ENCODE data around the gene POLQ. TPM values are rescaled to one million over a fixed set of nuclear protein-coding genes. Genes with fewer than 3 reads are reported as not detected.
"Not testable (repeated sequence)": the region's sequence is repeated elsewhere in the genome, so short reads cannot be mapped to it uniquely, and the experiment has no call there.

The POLQ gene
- total RNA-seq, 3 donors from 2014 or later (not counting 1 experiment from before 2014, with no cell fraction given): 0.66 to 1.2 (median 0.70) TPM

DNA sequence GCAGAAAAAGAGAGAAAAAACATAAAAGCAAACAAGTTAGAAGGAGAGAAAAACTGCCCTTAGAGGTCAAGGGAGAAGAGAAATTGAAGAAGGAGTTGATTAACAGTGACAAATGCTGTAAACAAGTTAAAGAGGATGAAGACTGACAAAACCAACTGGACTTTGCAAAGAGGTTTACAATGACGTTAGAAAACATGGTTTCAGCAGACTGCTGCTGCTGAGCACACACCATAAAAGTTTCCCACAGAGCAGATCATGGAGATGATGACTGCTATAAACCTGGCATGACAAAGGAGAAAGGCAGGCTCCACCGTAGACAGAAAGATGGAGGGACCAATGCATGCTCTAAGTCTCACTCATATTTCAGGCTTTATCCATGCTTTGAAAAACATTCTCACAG, 78.7 kb downstream of the POLQ start:
- H3K4me1 ChIP-seq (ENCODE audit: control insufficient read depth, insufficient read depth, low read length): no peaks in the 10 kb centered on the region
- no peaks in the 10 kb centered on the region for H3K36me3 Mint-ChIP-seq
- ATAC-seq: no peak
- no peaks in the 10 kb centered on the region for H3K27me3 ChIP-seq (ENCODE audit: control insufficient read depth, insufficient read depth, low read length)
- TF ChIP-seq, protein P1, sequence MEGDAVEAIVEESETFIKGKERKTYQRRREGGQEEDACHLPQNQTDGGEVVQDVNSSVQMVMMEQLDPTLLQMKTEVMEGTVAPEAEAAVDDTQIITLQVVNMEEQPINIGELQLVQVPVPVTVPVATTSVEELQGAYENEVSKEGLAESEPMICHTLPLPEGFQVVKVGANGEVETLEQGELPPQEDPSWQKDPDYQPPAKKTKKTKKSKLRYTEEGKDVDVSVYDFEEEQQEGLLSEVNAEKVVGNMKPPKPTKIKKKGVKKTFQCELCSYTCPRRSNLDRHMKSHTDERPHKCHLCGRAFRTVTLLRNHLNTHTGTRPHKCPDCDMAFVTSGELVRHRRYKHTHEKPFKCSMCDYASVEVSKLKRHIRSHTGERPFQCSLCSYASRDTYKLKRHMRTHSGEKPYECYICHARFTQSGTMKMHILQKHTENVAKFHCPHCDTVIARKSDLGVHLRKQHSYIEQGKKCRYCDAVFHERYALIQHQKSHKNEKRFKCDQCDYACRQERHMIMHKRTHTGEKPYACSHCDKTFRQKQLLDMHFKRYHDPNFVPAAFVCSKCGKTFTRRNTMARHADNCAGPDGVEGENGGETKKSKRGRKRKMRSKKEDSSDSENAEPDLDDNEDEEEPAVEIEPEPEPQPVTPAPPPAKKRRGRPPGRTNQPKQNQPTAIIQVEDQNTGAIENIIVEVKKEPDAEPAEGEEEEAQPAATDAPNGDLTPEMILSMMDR (IDR thresholded peaks at IDR 0.05): no peak
- H3K27ac Mint-ChIP-seq: no peak overlapping the region
- no peak overlapping the region for H3K4me3 Mint-ChIP-seq
- H3K27ac ChIP-seq (ENCODE audit: low read length): no peak overlapping the region
- no peak for DNase-seq
- H3K4me3 ChIP-seq (ENCODE audit: low read length): no peak overlapping the region
- no peaks in the 10 kb centered on the region for H3K9me3 ChIP-seq (ENCODE audit: control insufficient read depth, insufficient read depth, low read length)
- H3K9me3 Mint-ChIP-seq: no peaks in the 10 kb centered on the region
- no peaks in the 10 kb centered on the region for H3K27me3 Mint-ChIP-seq (ENCODE audit: low read depth in 2 of 2)
- H3K36me3 ChIP-seq (ENCODE audit: control insufficient read depth, insufficient read depth, low read length): no peaks in the 10 kb centered on the region
- no peaks in the 10 kb centered on the region for H3K4me1 Mint-ChIP-seq
- intact Hi-C loops (cut with micrococcal nuclease): no loop called here
- WGBS (ENCODE audit: insufficient coverage): 94% methylated on average over 2 of the region's 2 CpGs

DNA sequence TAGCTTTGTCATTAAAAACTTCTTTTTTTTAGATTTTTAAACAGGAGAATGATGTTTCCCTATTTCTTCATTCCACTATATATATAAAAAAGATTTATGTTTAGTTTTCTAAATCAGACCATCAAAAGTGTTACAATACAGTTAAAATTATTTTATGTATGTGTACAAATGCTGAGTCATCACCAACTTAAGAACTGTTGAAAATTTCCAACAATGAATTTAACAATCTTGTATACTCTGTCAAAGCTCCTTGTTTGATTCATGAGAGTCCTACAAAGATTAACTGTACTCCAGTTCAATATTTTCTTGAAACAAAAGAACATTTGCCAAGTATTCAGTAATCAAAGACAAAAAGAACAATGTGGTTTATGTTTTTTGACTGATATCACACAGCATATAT, 82.0 kb downstream of the POLQ start:
- Histone ChIP-seq H3K4me3 (ENCODE audit: low read length) (no peak overlapping the region), H3K27me3 (ENCODE audit: control insufficient read depth, insufficient read depth, low read length) (no peaks in the 10 kb centered on the region), H3K4me1 (ENCODE audit: control insufficient read depth, insufficient read depth, low read length) (no peaks in the 10 kb centered on the region), H3K27ac (ENCODE audit: low read length) (no peak overlapping the region), H3K36me3 (ENCODE audit: control insufficient read depth, insufficient read depth, low read length) (no peaks in the 10 kb centered on the region), H3K9me3 (ENCODE audit: control insufficient read depth, insufficient read depth, low read length) (no peaks in the 10 kb centered on the region)
- TF ChIP-seq, protein P1 (IDR thresholded peaks at IDR 0.05): no peak
- Mint-ChIP-seq H3K27me3 (ENCODE audit: low read depth in 2 of 2) (no peaks in the 10 kb centered on the region), H3K27ac (no peak overlapping the region), H3K4me3 (no peak overlapping the region), H3K4me1 (no peaks in the 10 kb centered on the region), H3K36me3 (no peaks in the 10 kb centered on the region), H3K9me3 (no peaks in the 10 kb centered on the region)
- DNase-seq (no peak), ATAC-seq (no peak)
- intact Hi-C loops (cut with micrococcal nuclease): no loop called here

DNA sequence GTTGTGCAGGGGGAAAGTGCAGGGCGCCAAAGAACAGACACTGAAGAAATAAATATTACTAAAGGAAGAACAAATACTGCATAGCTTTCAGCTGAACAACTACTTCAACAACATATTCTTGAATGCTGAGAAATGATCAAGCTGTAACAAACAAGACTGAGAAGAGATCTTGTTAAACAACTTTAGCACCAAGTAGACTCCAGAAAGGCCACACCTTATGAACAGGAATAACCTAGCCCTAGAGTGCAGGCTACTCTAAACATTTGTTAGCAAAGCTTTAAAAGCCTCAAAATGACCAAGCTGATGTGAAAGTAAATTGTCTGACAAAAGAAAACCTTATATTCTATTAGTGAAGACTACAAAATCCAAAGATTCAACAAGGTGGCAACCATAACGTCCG, 83.2 kb downstream of the POLQ start:
- H3K9me3 ChIP-seq (ENCODE audit: control insufficient read depth, insufficient read depth, low read length): no peaks in the 10 kb centered on the region
- Mint-ChIP-seq H3K9me3 (no peaks in the 10 kb centered on the region), H3K36me3 (no peaks in the 10 kb centered on the region), H3K27ac (no peak overlapping the region), H3K4me1 (no peaks in the 10 kb centered on the region), H3K4me3 (no peak overlapping the region), H3K27me3 (ENCODE audit: low read depth in 2 of 2) (no peaks in the 10 kb centered on the region)
- no peaks in the 10 kb centered on the region for H3K27me3 ChIP-seq (ENCODE audit: control insufficient read depth, insufficient read depth, low read length)
- intact Hi-C loops (cut with micrococcal nuclease): no loop called here
- ATAC-seq (no peak), DNase-seq (no peak)
- no peak overlapping the region for H3K4me3 ChIP-seq (ENCODE audit: low read length)
- no peak overlapping the region for H3K27ac ChIP-seq (ENCODE audit: low read length)
- WGBS (ENCODE audit: insufficient coverage): no CpG with 5 or more reads among the region's 3 CpGs
- no peaks in the 10 kb centered on the region for H3K4me1 ChIP-seq (ENCODE audit: control insufficient read depth, insufficient read depth, low read length)
- H3K36me3 ChIP-seq (ENCODE audit: control insufficient read depth, insufficient read depth, low read length): no peaks in the 10 kb centered on the region
- TF ChIP-seq, protein P1 (IDR thresholded peaks at IDR 0.05): no peak

DNA sequence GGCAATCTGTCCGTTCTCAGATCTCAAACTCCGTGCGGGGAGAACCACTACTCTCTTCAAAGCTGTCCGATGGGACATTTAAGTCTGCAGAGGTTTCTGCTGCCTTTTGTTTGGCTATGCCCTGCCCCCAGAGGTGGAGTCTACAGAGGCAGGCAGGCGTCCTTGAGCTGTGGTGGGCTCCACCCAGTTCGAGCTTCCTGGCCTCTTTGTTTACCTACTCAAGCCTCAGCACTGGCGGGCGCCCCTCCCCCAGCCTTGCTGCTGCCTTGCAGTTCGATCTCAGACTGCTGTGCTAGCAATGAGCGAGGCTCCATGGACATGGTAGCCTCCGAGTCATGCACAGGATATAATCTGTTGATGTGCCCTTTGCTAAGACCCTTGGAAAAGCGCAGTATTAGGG, 94.0 kb downstream of the POLQ start:
- H3K27me3 Mint-ChIP-seq (ENCODE audit: low read depth in 2 of 2); H3K9me3 Mint-ChIP-seq; intact Hi-C loops (cut with micrococcal nuclease); H3K4me1 ChIP-seq (ENCODE audit: control insufficient read depth, insufficient read depth, low read length); ATAC-seq; H3K9me3 ChIP-seq (ENCODE audit: control insufficient read depth, insufficient read depth, low read length); H3K27ac ChIP-seq (ENCODE audit: low read length); H3K27ac Mint-ChIP-seq; H3K36me3 ChIP-seq (ENCODE audit: control insufficient read depth, insufficient read depth, low read length); H3K4me3 ChIP-seq (ENCODE audit: low read length); H3K27me3 ChIP-seq (ENCODE audit: control insufficient read depth, insufficient read depth, low read length); H3K4me1 Mint-ChIP-seq; H3K36me3 Mint-ChIP-seq; DNase-seq; H3K4me3 Mint-ChIP-seq: not testable (repeated sequence)
- 94% methylated on average over 12 of the region's 12 CpGs for WGBS (ENCODE audit: insufficient coverage)

Measured in natural killer cell (primary cell).